Measurements from ENCODE around the gene PLCH1. TPM values are rescaled to one million over a fixed set of nuclear protein-coding genes. Genes with fewer than 3 reads are reported as not detected.

The PLCH1 gene
- total and polyA plus RNA-seq, 9 of the 15 experiments (the other 6 are each of a cell fraction or from before 2014, with no cell fraction given): 0.17 to 0.62 (median 0.40) TPM

DNA sequence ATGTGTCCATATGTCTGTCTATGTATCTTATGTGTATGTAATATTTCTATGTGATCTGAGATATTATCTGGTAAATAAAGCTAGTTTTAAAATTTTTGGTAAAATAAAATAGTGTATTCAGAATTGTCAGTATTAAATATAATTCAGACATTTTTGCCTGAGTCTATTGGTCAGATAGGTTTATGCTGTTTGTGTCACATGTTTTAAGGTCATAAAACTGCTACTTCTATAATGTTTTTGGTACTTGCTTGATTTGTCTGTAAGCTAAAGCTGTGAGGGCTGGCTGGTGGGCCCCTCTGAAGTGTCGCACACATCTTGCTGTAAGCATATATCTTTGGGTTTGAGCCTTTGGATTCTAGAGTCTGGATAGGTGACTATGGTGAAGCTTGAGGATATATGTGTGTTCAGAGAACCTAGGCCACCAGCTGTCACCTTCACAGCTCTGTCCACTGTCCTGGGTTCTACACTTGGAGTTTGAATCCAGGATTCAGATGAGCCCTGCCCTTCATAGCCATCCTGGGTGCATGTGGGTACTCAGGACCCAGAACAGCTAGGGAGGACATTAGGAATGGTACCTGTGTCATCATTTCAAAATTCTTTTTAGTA, 379.6 kb downstream of the PLCH1 start:
- Histone ChIP-seq H3K27ac (ENCODE audit: extremely low read depth, low read depth, low read length) (no peak overlapping the region), H3K4me2 (ENCODE audit: insufficient read depth, low read length) (no peak overlapping the region), H3K9me3 (replicated peaks; ENCODE audit: control insufficient read depth, insufficient read depth, low read depth, low read length) (peaks cover 4% of the 10 kb centered on the region; the same call in 1 of the 2 replicates), H3K4me1 (replicated peaks in 1 of 2; ENCODE audit: control insufficient read depth in 2 of 2, insufficient read depth in 2 of 2, low read length in 2 of 2) (0 out of 5 replicates have a peak, but pooled peaks cover 0 to 4% of the 10 kb centered on the region in 2 experiments), H4K20me1 (replicated peaks; ENCODE audit: control insufficient read depth, insufficient read depth, low read length) (no peaks in the 10 kb centered on the region), H2AFZ (ENCODE audit: low read depth, low read length) (no peak overlapping the region), H3K79me2 (ENCODE audit: control insufficient read depth, insufficient read depth, low read length) (no peaks in the 10 kb centered on the region), H3K4me3 (no peak overlapping the region), H3K27me3 (ENCODE audit: control insufficient read depth in 2 of 2, insufficient read depth in 2 of 2, low read length in 2 of 2) (no peaks in the 10 kb centered on the region), H3K9ac (ENCODE audit: insufficient read depth in 1 of 2, low read depth in 2 of 2, low read length in 2 of 2) (no peak overlapping the region), H3K36me3 (ENCODE audit: control insufficient read depth, insufficient read depth, low read length) (no peaks in the 10 kb centered on the region), H3K9me1 (ENCODE audit: control insufficient read depth, insufficient read depth, low read length) (no peaks in the 10 kb centered on the region)
- POLR2A ChIA-PET: no interaction called here
- CTCF ChIA-PET (ENCODE audit: low intra/inter-chr PET ratio): no interaction called here
- DNase-seq (ENCODE audit: extremely low read depth in 1 of 4, low spot score in 3 of 4) (no peak), FAIRE-seq (no peak), ATAC-seq (no peak)
- in situ Hi-C loops (cut with MboI) (loop anchor here (25.0 kb wide), 1 partner anchor 497 kb away; the partner anchor contains the start of genes GMPS and SLC33A1), intact Hi-C loops (cut with micrococcal nuclease) (no loop called here)
- TF ChIP-seq ZNF23 (CRISPR knock-in tag; IDR thresholded peaks at IDR 0.05) (no peak), ZNF75A (CRISPR knock-in tag; IDR thresholded peaks at IDR 0.05) (no peak), CBFA2T2 (conservative IDR thresholded peaks at IDR 0.05) (no peak), IRF2 (CRISPR knock-in tag; IDR thresholded peaks at IDR 0.05) (no peak), KLF10 (CRISPR knock-in tag; IDR thresholded peaks at IDR 0.05) (no peak), TRIM28 (IDR thresholded peaks at IDR 0.05) (peak; percentile 83; the same call in 1 of the 2 replicates), CBX3 (IDR thresholded peaks at IDR 0.05; ENCODE audit: borderline replicate concordance in 1 of 2, low read length in 2 of 2) (peak in 1 of 2 experiments; percentile 40; a peak in 1 of 3 replicates), MCM7 (IDR thresholded peaks at IDR 0.05) (no peak)
- TF ChIP-seq, protein P1, sequence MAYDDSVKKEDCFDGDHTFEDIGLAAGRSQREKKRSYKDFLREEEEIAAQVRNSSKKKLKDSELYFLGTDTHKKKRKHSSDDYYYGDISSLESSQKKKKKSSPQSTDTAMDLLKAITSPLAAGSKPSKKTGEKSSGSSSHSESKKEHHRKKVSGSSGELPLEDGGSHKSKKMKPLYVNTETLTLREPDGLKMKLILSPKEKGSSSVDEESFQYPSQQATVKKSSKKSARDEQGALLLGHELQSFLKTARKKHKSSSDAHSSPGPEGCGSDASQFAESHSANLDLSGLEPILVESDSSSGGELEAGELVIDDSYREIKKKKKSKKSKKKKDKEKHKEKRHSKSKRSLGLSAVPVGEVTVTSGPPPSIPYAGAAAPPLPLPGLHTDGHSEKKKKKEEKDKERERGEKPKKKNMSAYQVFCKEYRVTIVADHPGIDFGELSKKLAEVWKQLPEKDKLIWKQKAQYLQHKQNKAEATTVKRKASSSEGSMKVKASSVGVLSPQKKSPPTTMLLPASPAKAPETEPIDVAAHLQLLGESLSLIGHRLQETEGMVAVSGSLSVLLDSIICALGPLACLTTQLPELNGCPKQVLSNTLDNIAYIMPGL (CRISPR knock-in tag; IDR thresholded peaks at IDR 0.05): no peak
- TF ChIP-seq, protein P2, sequence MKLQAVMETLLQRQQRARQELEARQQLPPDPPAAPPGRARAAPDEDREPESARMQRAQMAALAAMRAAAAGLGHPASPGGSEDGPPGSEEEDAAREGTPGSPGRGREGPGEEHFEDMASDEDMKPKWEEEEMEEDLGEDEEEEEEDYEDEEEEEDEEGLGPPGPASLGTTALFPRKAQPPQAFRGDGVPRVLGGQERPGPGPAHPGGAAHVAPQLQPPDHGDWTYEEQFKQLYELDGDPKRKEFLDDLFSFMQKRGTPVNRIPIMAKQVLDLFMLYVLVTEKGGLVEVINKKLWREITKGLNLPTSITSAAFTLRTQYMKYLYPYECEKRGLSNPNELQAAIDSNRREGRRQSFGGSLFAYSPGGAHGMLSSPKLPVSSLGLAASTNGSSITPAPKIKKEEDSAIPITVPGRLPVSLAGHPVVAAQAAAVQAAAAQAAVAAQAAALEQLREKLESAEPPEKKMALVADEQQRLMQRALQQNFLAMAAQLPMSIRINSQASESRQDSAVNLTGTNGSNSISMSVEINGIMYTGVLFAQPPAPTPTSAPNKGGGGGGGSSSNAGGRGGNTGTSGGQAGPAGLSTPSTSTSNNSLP (IDR thresholded peaks at IDR 0.05; ENCODE audit: borderline replicate concordance, low read depth, low read length): no peak
- no TSS peak for BruUV-seq (replicated peaks)
- 64% methylated on average over 1 of the region's 1 CpG for WGBS (ENCODE audit: insufficient coverage, low coverage, missing lambda C conversion rate)

All from K562 (cell line).